ENCODE measurements around the gene SPEN.
A peak's percentile ranks its signal among the peaks of the same experiment; 100 is the strongest.
"Not testable (repeated sequence)": the region's sequence is repeated elsewhere in the genome, so short reads cannot be mapped to it uniquely, and the experiment has no call there.

The SPEN gene

DNA sequence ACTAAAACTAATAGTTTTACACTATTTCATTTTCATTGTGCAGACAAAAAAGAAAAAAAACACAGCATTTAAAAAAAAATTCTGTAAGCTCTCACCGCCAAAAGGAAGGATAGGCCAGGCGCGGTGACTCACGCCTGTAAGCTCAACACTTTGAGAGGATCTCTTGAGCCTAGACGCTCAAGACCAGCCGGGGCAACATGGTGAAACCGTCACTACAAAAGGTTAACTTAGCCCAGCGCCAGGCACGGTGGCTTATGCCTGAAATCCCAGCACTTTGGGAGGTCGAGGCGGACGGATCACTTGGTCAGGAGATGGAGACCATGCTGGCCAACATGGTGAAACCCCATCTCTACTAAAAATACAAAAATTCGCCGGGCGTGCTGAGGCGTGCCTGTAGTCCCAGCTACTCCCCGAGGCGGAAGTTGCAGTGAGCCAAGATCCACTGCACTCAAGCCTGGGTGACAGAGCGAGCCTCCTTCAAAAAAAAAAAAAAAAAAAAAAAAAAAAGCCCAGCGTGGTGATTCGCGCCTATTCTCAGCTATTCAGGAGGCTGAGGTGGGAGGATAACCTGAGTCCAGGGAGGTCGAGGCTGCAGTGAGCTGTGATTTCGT is 14.3 kb upstream of the SPEN start:
- FAIRE-seq (no peak), DNase-seq (ENCODE audit: low spot score) (no peak)

DNA sequence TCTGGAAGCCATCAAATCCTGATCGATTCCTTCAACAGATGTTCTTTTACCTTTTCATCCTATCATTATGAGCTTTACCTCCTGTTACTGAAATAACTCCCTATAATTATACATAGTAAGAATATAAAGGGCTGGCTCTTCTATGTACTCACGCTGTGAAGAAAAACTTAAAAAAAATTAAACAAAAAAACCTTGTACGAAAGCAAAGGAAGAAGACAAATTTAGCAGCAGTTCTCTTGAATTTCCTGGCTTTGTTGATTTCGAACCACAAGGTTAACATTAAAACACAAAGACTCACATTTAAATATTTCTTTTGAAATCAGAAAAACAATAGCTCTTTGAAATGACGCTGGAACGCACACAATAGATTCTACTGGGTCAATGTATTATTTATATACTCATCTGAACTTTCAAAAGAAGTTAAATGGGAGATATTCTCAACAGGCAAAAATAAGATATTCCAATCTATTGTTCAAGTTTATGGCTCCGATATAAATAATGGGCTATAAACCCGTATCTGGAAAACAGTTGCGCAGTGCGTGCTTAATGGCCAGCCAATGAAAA is 13.6 kb upstream of the SPEN start:
- DNase-seq (ENCODE audit: low spot score), result no peak
- FAIRE-seq, result peak; percentile 63

DNA sequence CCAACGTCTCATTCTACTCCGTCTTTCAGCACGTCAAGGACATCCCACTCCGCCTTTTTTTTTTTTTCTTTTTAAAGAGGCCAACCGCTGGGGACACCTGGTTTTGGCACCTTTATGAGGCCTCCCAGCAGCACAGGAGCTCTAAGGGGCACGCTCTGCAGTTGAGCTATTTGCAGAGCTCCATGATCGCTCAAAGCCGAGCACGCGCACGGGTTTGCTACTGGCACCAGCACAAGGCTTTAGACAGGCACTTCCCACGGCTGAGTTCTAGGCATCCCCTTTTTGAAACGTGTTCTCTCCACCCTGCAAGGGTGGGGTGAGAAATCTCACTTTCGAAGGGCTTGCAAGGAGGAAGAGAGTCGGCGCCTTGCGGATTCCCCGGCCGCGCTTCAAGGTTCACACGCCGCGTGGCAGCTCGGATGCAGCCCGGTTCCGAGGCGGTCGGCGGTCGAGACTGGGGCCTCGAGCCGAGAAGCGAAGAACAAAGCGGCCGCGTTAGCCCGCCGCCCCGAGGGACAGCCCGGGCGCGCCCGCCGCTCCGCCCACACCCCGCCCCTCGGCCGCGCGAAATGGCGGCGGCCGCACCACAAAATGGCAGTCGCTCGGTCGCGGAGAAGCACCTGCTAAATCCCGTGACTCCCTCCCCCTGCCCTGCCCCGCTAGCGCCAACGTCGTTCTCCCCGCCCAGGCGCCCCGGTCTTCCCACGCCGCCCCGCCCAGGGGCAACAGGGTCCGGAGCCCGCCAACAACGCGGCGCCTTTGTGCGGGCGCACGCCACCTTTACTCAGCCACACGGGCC is 12.9 kb upstream of the SPEN start:
- no peak for FAIRE-seq

DNA sequence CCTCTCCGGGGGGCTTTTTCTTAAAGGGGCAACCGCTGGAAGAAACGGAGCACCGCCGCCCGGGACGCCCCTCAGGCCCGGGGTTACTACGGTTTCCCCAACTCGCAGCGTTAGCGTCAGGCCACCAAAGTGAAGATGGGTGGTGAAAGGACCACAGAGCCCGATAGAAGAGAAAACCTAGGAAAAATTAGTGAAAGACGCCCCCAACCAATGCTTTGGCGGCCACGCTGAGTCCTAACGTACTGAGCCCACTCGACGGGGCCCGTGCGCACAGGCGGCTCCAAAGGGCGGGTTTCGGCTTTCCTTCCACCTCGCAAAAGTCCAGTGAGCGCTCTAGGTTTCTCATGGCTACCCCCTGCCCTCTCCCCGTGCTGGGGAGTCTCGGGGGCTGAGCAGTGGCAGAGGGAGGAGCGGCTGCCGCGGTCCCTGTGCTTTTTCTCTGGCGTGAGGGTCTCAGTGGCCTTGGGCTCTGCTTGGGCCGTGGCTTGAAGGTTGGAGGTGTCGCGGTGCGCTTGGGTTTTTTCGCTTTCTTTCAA is 12.2 kb upstream of the SPEN start:
- FAIRE-seq (no peak), DNase-seq (ENCODE audit: low spot score) (no peak)

More for the DNA sequence above, 12.9 kb upstream of the SPEN start:
- peak; percentile 81 for DNase-seq (ENCODE audit: low spot score)

DNA sequence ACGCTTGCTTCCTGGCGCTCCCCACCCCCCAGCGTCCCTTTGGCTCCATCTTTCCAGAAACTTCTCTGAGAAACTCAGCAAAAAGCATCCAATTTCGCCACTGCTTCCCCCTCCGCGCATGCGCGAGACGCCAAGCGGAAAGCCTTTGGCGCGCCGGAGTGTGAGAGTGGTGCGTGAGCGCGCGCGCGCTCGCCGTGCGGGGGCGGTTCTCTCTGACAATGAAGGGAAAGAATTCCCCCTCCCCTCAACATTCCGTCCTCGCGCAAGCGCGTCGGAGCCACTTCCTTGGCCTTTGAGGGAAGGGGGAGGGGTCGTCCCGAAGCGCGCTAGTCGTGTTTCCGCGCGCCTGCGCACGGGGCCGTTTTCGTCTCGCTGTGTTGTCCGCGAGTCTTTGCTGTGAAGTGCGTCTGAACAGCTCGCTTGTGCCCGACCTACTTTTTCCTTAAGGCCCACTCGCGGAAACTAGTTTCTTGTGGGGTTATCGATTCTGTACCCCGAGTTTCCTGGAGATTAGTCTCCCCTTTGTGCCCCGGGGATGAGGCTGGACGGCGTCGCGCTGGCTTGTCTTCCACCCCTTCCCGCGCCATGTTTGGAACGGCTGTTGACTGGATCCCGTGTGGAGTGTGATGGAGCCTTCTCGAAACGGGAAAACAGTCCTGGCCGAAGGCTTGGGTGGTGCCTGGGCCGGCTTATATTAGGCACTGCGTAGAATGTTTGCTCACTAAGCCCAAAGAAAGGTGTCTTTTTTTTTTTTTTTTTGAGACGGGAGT is 11.6 kb upstream of the SPEN start:
- DNase-seq (ENCODE audit: low spot score) (peak; percentile 98), FAIRE-seq (peak; percentile 82)

DNA sequence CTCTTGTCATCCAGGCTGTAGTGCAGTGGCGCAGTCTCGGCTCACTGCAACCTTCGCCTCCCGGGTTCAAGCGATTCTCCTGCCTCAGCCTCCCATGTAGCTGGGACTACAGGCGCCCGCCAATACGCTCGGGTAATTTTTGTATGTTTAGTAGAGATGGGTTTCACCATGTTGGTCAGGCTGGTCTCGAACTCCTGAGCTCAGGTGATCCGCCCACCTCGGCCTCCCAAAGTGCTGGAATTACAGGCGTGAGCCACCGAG is 11.1 kb upstream of the SPEN start:
- not testable (repeated sequence) for DNase-seq (ENCODE audit: low spot score); FAIRE-seq

DNA sequence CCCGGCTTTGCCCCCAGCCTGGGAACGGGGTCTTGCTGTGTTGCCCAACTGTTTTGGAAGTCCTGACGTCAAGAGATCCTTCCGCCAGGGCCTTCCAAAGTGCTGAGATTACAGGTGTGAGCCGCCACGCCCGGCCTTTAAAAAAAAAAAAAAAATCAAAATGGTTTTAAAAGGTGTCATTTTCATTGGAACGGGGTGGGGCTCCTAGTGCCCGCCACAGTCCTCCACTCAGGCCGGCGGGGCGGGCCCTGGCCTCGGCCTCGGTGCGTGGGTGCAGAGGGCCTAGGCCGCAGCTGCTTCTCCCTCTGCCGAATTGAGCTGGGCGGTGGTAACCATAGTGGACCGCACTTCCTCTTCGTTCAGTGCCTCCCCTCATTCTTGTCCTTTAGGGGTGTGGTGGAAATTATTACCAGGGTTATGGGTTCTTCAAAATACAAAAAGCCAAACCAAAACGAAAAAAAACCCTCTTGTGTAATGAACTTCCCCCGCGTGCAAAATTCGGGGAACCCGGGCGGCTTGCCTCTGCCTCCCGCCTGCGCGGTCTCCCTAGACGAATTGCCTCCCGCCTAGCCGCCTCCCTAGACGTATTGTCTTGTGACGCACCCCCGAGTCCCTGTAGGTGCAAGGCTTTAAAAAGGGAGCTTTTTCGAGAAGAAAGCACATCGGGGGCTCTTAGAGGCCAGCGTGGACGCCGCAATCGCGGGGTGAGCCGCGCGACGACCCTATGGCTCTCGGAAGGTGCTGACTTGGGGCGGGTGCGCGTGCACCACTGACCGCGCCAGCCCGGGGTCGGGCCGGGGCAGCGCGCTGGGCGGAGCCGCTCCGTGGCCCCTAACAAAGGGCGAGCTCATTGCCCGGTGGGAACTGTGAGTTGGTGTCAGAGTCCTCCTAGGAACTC is 10.5 kb upstream of the SPEN start:
- DNase-seq (ENCODE audit: low spot score), result no peak
- FAIRE-seq, result no peak

DNA sequence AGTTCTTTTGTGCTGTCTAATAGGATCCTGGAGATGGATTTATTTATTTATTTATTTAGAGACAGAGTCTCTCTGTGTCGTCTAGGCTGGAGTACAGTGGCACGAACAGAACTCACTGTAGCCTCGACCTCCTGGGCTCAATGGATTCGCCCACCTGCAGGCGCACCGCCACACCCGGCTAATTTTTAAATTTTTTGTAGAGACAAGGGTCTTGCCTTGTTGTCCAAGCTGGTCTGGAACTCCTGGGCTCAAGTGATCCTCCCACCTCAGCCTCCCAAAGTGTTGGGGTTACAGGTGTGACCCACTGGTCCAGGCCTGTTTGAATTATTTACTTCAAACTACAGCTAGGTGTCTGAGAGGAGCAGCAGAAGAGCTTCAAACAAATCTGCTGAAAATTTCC is 9.6 kb upstream of the SPEN start:
- no peak for FAIRE-seq
- no peak for DNase-seq (ENCODE audit: low spot score)

DNA sequence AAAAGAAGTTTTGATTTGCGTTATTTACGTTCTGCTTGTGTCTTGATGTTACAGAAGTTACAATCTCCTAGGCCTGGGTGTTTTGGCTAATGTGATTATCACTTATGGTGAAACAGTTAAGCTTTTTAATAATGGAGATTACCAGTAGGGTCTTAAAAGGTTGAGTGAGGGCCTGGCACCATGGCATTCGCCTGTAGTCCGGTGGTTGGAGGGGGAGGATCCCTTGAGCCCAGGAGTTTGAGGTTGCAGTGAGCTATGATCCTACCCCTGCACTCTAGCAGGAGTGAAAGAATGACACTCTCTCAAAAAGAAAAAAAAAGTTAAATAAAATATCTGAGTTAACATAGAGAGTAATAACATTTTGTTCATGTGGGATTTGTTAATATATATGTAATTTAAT is 8.8 kb upstream of the SPEN start:
- FAIRE-seq (no peak), DNase-seq (ENCODE audit: low spot score) (no peak)

DNA sequence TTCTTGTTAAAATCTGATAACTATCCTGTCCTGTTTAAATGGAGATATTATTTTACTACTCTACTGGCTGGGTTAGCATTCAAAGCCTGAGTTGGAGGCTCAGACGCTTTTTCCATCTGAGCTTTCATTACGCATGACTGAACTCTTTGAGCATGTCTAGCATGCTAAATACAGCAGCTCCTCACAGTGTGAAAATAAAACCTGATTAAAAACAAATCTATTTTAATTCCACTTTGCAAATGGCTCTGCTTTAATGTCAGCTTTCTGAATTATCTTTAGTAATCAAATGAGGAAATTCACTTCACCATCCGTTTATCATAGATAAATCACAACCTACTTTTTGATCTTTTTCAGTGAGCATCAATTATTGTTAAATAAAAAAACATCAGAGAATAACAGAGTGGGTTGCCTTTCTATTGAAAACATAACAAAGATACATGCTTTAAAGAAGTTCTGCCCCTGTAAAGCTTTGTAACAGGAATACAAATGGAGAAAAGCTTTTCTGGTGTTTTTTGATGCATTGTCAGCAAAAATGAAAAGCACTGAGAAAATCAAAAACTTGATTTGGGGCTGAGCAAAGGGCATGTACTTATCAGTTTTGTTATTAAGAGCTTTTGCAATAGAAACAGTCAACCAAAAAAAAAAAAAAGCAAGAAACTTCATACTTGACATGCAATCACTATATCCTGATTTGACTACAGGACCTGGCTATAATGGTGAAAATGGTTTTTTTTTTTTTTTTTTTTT is 3.5 kb upstream of the SPEN start:
- no peak for FAIRE-seq
- DNase-seq (ENCODE audit: low spot score), result no peak

DNA sequence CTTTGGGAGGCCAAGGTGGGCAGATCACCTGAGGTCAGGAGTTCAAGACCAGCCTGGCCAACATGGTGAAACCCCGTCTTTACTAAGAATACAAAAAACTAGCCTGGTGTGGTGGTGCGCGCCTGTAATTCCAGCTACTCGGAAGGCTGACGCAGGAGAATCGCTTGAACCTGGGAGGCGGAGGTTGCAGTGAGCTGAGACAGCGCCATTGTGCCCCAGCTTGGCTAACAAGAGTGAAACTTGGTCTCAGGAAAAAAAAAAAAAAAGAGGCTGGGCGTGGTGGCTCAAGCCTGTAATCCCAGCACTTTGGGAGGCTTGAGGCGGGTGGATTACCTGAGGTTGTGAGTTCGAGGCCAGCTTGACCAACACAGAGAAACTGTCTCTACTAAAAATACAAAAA is 1.5 kb upstream of the SPEN start:
- not testable (repeated sequence) for DNase-seq (ENCODE audit: low spot score); FAIRE-seq

DNA sequence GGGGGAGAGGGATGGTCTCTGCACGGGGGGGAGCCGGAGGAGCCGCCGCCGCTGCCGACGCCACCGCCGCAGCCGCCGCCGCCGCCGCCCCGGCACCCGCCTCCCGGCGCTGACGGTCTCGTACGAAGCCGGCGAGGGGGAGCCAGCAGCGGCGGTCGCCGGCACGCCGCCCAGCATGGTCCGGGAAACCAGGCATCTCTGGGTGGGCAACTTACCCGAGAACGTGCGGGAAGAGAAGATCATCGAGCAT is 311 bp downstream of the SPEN start:
- DNase-seq (ENCODE audit: low spot score) (no peak), FAIRE-seq (no peak)

DNA sequence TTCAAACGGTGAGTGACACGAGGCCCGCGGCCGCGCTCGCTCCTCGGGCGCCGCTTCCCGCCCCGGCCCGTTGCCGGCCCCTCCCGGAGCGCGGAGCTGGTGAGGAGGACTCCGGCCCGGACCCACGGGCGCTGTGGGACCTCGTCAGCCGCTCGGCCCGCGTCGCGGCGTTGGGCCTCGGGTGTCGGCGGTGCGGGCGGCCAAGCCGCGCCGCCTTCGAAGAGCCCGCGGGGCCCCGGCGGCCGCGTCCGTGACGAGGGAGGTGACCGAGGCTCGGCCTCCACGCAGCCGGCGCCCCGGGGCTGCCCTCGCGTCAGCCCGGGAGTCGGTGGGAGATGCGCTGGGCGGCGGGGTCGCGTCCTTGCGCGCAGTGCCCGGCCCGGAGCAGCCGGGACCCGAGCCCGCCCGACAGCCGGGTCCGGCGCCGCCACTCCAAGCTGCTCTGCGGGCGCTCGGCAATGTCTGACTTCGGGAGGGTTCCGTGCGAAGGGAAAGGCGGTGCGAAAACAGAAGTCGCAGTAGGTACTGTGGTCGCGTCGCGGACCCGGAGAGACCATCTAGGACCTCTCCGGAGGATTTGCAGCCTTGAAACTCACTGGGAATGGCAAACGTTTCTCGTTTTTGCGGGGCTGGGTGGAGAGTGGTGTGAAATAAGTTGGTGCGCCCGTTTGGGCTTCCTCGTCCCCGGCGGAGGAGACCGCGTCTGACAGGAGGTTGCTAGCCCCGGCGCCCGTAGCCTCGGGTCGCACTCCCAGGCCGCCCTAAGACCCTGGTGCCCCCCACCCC is 829 bp downstream of the SPEN start:
- no peak for FAIRE-seq
- no peak for DNase-seq (ENCODE audit: low spot score)

DNA sequence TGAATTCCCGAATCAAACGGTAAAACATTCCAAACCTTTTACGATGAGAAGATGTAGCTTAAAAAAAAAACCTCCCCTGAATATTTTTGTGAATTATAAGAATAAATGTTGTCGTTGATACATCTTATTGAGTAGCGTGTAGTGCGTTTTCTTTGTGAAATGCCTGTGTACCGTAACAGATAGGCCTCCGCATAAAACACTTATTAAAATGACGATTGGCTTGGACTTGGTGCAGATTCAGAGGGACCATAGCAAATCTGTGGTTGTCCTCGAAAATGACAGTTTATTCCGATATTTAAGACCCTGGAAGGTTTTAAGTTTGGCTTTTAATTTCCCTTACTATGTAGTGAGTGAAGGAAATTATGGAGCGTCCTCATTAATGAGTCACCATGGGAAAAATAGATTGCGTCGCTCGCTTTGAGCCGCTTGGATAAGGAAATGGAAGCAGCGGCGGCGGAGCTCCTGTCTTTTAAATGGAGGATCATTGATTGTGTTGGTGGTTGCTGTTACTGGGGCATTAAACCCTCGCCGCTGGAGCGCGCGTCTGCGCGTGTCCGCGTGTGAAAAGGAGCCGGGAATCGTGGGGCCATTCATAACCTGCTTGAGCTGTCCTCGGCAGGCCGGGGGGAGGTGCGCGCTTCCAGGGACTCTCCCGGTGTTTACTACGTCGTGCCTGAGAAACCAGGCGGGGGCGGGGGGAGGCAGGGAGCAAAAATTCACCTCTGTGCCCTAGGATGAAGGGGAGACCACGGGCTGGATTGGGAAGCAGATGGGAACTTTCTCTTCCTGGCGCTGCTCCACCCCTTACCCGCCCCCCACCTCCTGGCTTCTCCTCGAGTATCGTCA is 1.6 kb downstream of the SPEN start:
- peak; percentile 84 for DNase-seq (ENCODE audit: low spot score)
- FAIRE-seq, result peak; percentile 35

DNA sequence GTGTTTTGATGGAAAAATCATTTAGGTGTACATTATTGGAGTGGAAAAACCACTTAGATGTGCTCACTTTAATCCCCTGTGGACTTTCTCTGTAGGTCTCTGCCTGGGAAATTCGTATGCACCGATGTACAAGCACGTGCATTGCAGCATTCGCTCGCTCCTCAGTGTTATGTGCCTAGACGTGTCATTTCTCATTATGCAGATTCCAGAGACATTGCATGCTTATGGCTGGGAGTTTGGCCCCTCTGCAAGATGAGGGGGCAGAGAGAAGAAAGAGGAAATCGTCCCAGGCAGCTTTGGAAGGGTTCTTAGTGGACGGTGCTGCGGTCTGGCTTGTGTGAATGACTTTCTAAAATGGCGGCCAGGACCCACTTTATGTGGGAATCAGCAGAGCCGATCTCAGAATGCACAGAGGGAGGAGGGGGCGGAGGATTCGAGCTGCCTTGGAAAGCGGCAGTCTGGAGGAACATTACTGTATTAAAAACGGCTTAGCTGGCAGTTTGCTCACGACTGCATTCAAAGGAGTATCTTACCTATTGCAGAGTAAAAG is 2.3 kb downstream of the SPEN start:
- peak; percentile 17 for FAIRE-seq
- DNase-seq (ENCODE audit: low spot score), result peak; percentile 47

DNA sequence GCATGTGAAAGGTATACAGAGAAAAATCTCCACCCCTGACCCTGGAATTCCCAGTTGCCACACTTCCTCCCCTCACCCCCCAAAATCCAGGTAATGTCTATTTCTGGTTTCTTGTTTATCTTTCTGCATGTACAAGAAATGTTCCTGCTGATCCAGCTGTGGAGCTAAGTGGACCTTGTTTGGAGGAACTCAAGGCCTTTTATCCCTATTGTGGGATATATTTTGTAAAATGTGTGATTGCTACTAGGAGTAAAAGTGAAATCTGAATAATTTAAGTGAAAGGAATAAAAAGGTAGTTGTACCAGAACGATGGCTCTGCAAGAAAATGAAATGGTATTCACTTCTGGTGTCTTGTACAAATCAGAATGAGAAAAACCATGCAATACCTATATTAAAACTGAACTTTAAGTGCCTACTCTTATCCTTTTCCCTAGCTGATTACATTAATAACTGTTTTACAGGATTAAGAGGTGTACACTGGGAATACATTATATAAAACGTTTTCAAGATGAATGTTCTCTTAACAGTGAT is 3.0 kb downstream of the SPEN start:
- no peak for DNase-seq (ENCODE audit: low spot score)
- FAIRE-seq, result no peak

DNA sequence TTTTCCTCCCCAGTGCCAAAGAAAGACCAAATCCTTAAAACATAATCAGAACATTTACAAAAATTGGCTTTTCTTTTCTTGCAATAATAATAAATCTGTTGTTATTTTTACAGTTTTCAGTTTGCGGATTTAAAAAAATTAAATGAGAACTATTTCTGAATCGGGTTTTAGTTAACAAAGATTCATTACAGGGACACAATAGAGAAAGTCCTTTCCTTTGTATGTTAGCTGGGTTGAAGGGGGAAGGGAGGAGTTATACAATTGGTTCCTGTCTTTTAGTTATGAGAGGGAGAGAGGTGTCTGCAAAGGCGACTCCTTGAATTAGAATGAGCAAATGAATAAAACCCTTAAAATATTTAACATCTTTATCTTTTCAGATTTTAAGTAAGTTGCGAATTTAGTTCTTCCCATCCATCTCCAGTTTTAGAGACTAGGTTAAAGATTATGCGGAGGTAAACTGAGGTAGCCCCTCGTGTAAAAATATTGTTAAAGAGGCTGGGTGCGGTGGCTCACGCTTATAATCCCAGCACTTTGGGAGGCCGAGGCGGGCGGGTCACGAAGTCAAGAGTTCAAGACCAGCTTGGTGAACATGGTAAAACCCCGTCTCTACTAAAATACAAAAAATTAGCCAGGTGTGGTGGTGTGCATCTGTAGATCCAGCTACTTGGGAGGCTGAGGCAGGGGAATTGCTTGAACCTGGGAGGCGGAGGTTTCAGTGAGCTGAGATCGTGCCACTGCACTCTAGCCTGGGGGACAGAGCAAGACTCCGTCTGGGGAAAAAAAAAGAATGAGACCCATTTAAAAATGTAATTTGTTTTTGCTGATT is 3.9 kb downstream of the SPEN start:
- FAIRE-seq (no peak), DNase-seq (ENCODE audit: low spot score) (no peak)
